ENCODE data around the gene PKIB.
"Not testable (repeated sequence)": the region's sequence is repeated elsewhere in the genome, so short reads cannot be mapped to it uniquely, and the experiment has no call there.

Gene PKIB, protein sequence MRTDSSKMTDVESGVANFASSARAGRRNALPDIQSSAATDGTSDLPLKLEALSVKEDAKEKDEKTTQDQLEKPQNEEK

DNA sequence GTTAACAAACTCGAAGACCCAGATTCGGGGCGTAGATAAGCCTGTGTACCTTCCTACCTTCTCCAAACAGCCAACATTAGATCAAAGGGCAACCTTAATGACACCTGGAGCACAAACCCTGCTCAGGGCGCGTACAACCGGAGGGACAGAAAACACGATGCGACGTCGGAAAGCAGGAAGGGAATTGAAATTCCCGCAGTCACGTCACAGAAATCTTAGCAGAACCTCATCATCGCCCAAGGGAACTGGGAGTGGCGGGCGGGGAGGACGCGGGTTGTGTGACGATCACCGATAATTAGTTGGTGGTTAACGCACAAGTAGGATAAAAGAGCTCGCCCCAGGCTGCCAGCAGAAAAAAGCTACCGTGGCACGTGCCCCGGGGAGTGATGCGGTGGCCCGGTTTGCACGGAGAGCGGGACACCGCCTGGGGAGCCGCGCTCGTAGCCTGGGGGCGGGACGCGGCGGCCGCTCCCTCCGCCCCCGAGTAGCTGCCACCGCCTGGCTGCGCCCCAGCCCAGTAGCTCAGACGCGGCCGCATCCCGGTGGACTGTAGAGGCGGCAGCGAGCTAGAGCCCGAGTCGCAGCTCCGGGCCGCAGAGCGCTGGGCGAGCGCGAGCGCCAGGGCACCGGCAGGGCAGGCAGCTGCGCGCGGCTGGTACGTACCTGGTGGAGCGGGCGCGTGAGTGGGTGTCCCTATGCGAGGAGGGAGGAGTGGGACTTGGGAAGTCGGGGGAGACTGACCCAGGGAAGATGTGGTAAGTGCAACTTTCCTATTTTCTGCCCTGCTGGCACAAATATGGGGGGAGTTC lies at the start of gene PKIB:
Gene PKIB (plus strand): TSS at position 525 of the 809 bp plus-strand sequence. CDS start 107,390 bp downstream, outside the sequence.
- peak; percentile 78 for DNase-seq

DNA sequence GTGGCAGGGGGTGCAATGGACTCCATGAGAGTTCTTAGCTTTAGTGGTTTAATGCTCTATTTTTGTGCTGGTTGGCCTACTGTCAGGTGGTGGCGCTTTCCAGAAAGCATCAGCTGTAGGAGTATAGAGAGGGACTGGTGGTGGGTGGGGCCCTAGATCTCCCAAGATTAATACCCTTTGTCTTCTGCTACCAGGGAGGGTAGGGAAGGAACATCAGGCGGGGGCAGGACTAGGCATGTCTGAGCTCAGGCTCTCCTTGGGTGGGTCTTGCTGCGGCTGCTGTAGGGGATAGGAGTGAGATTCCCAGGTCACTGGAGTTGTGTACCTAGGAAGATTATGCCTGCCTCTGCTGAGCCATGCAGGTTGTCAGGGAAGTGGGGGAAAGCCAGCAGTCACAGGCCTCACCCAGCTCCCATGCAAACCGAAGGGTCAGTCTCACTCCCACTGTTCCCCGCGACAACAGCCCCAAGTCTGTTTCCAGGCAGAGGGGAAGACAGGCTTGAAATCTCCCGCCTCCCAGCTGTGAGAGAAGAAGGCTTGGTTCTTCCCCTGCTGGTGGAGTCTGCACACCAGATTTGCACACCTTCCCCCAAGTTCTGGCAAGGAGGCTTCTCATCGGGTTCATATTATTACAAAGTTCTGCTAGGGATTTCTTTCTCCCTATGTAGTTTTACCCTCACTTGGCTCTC lies 46.7 kb upstream of the PKIB start:
- DNase-seq = no peak

DNA sequence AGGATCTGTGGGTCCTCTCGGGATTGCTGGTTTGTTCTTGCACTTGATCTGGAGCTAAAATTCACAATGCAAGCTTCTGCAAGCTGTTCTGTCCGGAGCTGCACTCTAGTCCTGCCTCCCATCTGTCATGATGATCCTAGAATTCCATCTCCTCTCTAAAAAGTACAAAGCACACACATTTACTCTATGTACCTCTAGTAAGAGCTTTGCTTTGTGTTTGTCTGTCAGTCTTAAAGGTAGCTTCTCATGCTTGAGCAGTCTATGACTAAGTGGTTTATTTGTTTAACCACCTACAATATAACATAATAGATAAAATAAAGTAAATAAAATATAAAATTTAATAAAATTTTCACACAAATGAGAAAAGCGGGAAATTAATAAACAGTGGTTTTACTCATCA lies 46.0 kb upstream of the PKIB start:
- no peak for DNase-seq

DNA sequence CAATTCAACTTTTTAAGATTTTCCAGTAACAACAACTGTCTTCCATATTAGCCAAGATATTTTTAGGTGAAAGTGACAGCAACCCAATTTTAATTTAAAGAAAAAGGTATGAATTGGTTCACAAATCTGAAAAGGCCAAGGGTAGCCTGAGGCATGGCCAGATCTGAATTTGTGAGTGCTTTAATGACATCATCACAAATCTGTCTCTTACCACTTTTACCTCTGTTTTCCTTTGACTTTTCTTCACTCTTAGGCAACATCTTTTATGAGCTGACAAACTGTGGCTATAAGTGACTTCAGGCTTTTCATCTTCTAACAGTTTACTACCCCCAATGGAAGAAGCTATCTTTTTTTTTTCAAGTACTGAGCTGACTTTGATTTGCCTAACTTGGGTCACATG lies 44.5 kb upstream of the PKIB start:
- no peak for DNase-seq

DNA sequence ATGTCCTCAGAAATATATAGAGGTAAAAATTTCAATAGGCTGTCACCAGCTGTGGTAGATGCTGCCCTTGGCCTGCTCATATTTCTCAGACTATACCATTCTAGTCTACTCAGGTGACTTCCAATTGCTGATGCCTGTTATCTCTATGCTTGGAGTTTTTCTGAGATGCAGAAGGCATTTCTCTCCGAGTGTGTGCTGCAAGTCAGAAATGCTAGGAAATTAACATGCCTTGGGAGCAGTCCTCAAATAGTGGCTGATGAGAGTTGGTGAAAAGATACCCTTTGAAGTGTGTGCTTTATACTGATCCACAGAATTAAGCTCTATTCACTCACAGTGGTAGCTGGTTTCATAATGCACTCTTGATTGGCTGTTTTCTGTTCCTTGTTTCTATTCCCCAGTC lies 43.2 kb upstream of the PKIB start:
- no peak for DNase-seq

DNA sequence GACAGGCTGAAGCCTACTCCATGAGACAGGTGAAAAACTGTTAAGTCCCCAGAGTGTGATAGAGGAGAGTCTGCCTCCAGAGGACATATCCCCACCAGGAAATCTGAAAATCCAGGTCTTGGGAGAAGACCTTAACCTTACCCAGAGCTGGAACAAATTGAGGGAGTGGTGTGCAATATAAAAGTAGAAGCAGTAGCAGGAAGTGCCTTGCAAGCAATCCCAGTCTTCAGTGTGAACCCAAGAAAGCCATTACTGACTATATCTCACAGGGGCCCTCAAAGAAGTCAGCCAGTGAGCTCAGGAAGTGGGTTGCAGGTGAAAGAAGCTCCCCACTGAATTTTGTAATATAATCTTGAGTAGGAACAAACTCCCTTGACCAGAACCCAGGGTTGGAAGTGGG lies 41.9 kb upstream of the PKIB start:
- DNase-seq = no peak

DNA sequence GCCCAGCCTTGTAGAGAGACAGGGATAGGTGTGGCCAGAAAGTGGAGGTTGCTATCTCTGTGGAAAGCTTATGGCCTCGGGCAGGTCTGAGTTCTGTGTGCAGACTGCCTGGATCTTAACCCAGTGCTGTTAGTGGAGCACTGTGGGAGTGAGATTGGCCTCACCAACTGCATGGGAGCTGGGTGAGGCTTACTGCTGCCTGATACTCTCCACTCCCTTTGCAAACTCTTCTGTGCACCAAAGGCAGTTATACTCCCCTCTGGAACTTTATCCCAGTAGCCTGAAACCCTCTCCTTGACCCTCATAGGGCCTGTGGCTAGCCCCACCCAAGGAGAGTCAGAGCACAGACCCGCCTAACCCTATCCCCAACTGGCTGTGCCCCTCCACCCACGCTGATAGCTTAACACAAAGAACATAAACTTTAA lies 41.4 kb upstream of the PKIB start:
- DNase-seq = no peak

DNA sequence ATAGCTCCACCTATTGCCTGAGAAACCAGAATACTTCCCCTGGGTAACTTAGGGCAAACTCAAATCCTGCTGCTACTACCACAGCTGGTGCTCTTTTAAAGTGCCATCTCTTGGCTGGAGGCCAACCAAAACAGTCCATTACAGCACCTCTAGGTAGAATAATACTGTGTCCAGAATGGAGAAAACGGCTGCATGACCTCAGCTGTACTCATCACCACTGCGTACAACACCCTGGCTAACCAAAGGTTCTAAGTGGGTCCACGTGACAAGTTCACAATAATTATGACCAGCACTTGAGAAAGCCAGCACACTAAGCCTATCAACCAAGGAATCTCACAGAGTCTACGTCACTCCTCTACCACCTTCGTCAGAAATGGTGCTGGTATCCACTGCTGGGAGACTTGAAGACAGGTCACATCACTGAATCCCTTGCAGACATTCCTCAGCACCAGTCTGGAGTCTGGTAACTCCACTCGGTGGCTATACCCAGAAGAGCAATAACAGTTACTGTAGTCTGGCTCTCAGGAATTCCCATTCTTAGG lies 40.9 kb upstream of the PKIB start:
- no peak for DNase-seq

DNA sequence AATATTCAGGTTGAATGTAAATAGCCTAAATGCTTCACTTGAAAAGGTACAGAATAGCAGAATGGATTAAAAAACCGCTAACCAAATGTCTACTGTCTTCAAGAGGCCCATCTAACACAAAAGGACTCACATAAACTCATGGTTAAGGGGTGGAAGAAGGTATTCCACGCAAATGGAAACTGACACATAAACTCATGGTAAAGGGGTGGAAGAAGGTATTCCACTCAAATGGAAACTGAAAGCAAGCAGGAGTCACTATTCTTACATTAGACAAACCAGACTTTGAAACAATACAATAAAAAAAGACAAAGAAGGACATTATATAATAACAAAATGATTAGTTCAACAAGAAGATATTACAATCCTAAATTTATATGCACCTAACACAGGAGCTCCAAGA lies 38.3 kb upstream of the PKIB start:
- DNase-seq = no peak

DNA sequence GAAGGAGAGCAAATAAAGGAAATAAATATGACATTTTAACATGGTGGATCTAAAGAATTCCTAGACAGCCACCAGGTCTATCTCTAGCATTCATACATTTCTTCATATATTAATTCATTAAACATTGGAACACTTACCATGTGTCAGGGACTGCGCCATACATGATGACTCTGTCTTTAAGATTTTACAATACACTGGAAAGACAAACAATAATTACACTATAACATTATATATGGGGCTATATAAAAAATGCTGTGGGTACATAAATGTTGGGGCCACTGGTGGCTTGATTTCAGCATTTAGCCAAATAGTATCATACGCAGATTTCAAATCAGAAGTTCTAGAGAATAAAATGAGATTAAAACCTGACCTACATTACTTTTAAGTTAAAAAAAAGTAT lies 33.3 kb upstream of the PKIB start:
- no peak for DNase-seq

DNA sequence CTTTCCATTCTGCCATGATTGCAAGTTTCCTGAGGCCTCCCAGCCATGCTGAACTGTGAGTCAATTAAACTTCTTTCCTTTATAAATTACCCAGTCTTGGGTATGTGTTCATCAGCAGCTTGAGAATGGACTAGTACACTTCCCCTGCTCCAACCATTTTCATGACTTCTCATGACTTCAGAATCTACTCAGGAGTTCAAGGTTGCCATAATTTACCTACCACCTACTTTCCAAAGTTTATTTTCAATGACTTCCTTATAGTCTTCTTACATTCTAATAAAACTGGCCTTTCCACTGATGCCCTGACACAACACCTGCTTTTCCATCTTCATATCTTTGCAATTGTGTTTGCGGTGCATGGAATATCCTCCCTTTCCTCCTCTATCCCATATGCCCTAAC lies 31.2 kb upstream of the PKIB start:
- DNase-seq = no peak

DNA sequence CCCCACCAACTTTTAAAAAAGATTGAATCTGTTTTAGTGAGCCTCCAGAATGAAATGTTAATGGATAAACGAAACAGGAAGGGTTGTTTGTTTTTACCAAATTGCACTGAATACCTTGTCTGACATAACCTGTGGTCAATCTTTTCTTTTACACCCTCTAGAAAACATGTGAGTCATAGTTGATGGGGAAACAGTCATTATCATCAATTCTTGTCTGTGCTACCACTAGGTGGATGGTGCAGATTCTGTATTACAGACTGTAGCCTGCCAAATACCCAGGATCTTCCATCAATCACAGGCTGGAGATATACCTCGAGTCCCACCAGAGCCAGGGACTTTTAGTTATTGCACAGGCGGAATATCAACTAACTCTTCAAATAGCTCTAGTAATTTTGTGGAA lies 29.5 kb upstream of the PKIB start:
- DNase-seq = no peak

DNA sequence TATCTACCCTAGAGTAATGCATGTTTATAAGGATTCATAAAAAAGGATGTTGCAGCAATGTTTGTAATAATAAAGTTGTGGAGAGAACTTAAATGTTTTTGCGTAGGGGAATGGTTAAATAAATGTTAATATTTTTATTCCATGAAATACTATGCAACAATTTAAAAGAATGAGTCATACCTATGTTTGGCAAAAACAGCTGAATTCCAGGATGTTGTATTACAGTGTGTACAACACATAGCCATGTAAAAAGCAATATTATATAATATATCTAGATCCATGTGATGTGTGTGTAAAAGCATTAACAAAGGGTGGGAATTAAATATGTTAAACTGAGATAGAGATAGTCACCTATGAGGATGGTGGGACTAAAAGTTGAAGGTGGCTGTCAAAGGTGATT lies 21.1 kb upstream of the PKIB start:
- no peak for DNase-seq

DNA sequence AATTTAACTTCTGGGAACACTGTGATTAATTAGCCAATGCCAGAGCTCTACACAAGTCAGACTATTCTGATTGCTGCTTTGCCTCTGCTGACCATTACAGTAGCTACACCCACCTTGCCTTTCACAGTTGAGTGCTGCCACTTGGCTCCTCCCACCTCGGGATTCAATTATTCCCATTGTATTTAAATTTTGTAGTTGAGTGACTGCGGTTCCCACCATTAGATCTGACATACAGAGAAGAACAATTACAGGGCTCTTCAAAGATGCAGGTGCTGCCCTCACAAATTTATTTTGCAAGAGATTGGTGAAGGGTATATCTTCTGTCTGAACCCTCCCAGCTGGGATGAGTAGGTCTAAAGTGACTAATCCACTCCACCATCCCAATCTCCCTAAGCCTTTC lies 11.9 kb upstream of the PKIB start:
- DNase-seq = not testable (repeated sequence)

DNA sequence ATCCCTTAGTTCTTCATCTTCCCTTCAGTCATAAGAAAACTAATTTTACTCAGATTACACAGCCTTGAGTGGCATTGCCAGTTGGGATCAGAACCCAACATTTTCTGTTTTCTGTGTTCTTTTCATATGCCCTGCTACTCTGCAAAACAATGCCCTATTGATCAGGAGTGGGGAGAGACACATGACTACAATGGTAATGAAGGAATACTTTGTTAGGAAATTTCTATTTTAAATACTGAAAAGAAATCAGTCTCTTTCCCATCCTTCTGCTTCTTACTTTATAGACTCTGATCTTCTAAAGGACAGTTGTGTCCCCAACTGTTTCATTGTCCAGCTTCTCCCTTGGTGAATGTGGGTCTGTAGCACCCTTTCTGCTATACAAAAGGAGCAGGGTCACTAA lies 5.5 kb upstream of the PKIB start:
- no peak for DNase-seq

DNA sequence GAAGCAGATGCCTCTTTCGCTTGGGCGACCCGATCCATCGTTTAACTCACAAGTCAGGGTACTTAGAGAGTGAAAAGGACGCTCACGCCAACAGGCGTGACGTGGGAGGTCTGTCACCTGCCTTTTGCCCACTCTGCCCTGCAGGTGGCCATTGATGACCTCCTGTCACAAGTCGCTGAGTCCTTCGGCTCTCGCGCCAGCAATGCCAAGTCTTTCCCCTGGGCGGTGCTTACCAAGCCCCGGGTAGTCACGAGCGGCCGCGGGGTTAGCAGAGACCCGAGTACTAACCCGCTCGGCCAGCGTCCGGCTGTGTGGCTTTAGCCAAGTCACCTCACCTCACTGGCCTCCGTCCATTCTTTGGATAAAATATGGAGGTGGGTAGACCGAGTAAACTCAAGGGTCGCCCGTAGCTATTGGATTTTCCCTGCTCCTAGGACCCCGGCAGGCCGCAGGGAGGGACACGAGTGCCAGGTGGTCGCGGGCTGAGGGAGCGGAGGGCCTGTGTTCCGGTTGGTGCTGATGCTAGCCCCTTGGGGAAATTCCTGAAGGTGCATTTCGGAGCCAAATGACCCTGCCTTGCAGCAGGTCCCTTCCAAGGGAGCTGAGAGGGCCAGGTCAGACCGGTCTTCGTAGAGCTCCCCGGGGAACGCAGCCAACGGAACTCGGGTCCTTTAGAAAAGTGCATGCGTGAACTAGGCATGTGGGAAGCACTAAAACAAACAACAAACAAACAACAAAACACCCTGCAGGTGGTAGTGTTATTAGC lies 668 bp downstream of the PKIB start:
- DNase-seq = peak; percentile 72

DNA sequence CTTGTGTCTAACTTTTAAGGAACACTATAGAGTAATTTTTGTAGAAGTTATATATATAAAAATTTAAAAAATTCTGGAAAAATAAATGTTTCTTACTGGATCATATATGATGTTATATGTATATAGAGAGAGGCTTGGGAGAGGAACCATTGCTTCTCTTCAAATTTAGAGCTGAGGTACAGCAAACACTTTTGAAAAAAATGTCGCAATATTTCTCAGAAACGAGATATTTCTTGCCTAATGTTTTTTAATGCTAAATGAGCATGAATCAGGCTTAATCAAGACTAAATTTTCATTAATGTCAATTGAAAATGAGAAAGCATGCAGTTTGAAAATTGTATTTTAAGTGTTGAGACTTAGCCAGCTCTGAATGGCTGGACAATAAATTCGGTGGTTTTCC lies 2.6 kb downstream of the PKIB start:
- no peak for DNase-seq

DNA sequence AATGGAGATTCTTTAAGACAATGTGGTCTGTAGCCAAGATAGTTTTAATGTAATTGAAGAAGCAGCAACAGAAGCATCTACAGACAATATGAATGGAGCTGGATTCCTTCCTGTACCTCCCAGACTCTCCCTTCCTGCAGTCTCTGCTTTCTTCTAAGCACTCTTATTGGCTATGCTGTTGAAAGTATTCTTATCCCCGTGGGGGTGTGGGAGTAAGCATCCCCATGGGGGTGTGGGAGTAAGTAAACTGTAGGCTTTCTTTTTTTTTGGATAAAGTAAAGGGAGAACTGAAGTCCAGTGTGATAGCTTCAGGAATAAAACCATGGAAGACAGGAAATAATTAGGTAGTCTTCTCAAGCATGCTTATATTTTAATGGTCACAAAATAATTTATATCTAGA lies 4.1 kb downstream of the PKIB start:
- DNase-seq = no peak

DNA sequence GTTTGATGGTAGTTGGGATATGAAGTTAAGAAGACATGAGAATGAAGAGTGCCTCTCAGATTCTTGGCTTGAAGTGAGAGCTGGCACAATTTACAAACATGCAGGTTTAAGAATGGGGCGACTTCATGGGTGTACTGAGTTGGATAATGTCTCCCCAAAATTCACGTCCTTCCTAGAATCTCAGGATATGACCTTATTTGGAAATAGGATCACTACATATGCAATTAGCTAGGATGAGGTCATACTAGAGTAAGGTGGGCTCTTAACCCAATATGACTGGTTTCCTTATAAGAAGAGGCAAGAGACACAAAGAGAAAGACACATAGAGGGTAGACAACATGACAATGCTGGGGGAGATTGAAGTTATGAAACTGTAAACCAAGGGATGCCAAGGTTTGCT lies 5.2 kb downstream of the PKIB start:
- DNase-seq = no peak

DNA sequence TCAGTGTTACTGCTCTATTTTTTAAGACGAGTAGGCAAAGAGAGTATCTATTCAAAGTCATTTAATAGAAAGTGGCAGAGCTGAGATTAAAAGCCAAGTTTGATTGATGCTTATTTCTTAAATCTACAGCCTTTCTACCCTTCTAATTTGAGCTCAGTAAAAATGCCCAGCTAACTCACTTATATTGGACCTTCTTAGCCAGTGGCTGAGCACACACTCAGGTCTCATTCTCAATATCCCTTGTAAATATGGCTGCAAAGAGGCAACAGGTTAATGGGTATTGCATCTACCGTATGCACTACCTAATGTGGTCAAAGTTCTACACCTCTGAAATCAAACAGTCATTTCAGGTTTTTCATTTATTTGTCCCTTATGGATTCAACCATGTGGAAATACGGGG lies 6.7 kb downstream of the PKIB start:
- DNase-seq = no peak

DNA sequence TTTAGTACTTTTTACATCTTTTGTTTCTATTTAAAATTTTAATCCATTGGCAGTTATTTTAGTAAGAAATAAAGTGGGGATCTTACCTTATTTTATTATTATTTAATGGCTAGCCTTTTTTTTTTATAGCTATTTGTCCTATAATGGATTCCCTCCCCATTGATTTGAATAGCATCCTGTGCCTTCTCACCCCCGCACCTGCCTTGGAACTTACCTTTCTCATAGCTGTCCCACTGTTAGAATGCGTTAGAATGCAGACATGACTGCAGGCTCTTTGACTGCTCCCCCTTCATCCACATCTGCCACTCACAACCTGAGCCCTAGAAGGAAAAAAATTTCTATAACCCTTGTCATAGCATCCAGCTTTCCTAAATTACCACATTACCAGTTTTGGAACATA lies 9.1 kb downstream of the PKIB start:
- DNase-seq = no peak

DNA sequence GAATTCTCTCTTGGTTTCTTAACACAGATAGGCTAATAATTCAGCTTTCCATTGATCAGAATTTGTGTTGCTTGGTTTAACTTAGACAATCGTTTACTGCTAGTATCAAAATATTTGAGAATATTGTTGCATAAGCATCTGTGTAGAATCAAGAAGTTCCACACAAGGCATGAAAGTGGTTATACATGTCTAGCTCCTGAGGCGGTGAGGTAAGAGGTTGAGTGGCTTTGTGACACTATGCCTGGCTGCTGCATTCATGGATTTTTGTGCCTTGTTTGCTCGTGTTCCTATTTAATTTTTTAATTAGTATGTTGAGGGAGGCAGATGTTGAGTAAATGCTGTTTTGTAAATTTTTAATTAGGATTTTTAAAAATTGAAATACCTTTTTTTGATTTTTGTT lies 10.2 kb downstream of the PKIB start:
- DNase-seq = no peak

DNA sequence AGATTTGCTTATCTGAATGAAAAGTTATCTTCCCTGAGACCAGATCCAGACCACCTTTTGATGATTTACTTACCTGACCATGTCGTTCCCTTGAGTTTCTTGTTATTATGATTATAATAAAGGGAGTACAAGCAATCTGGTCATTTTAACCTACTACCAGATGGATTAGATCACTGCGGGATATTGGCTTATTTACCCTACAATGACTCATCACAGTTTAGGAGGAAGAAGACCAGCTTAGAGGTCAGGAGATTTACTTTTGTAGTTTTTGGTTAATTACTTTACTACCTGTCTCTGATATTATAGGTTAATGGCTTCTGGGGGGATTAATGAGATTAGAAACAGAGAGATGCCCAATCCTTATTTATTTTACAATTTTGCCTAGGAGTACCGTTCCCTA lies 10.7 kb downstream of the PKIB start:
- peak; percentile 8 for DNase-seq

All from NCI-H1092 (cell line).